Keratinocyte (primary cell): Measurements from ENCODE around the gene OSBPL5. TPM values are rescaled to one million over a fixed set of nuclear protein-coding genes. Genes with fewer than 3 reads are reported as not detected.

Experiments used
- DNase-seq: peaks from one replicate; pipeline ENCODE4 v3.0.0-alpha.2; 2011; ENCODE audit warnings: low read depth, missing footprints, low spot score
- FAIRE-seq: peaks from 2 replicates; lab custom pipeline; 2011; peaks lifted over from hg19 to GRCh38; lab: Jason Lieb, UNC
- H2AFZ ChIP-seq: 2 replicates; pipeline ENCODE4 v1.6.0; 2012; ENCODE audit warnings: low read length, control low read depth, inconsistent platforms; ENCODE audit not compliant: control insufficient read depth
- H3K27ac ChIP-seq: 2 replicates; pipeline ENCODE4 v1.5.1; 2011; ENCODE audit warnings: low read length; ENCODE audit not compliant: control insufficient read depth, insufficient read depth
- H3K27me3 ChIP-seq: 3 replicates; pipeline ENCODE4 v1.6.0; 2011; ENCODE audit warnings: low read length; ENCODE audit not compliant: control insufficient read depth, insufficient read depth; ENCODE audit errors: extremely low read depth
- H3K36me3 ChIP-seq, 2 experiments: 2 replicates in 1 of 2; 3 replicates in 1 of 2; pipeline ENCODE4 v1.5.1; 2011; ENCODE audit warnings: low read length in 2 of 2, mild to moderate bottlenecking in 1 of 2; ENCODE audit not compliant: control insufficient read depth in 2 of 2, insufficient read depth in 2 of 2; ENCODE audit errors: extremely low read depth in 1 of 2
- H3K4me1 ChIP-seq: 3 replicates; pipeline ENCODE4 v1.5.1; 2011; ENCODE audit warnings: low read length; ENCODE audit not compliant: control insufficient read depth, insufficient read depth; ENCODE audit errors: extremely low read depth
- H3K4me2 ChIP-seq: 3 replicates; pipeline ENCODE4 v1.6.0; 2011; ENCODE audit warnings: low read depth, low read length; ENCODE audit not compliant: control insufficient read depth, insufficient read depth; ENCODE audit errors: extremely low read depth
- H3K4me3 ChIP-seq, 3 experiments: fragments of 200-600 bp in 1 of 3; sonication (generic) in 1 of 3; 2 replicates in 2 of 3; 3 replicates in 1 of 3; pipeline ENCODE4 v1.5.1; 2011 to 2016; ENCODE audit warnings: low read length in 3 of 3, mild to moderate bottlenecking in 3 of 3, control low read depth in 2 of 3, inconsistent platforms in 1 of 3, low read depth in 1 of 3, mixed read lengths in 1 of 3, mixed run types in 1 of 3, moderate library complexity in 1 of 3; ENCODE audit not compliant: control insufficient read depth in 2 of 3, insufficient read depth in 2 of 3; ENCODE audit errors: extremely low read depth in 1 of 3
- H3K79me2 ChIP-seq: 2 replicates; pipeline ENCODE4 v1.6.0; 2012; ENCODE audit warnings: low read length; ENCODE audit not compliant: control insufficient read depth, insufficient read depth
- H3K9ac ChIP-seq: 3 replicates; pipeline ENCODE4 v1.6.0; 2011; ENCODE audit warnings: low read length; ENCODE audit not compliant: control insufficient read depth, insufficient read depth; ENCODE audit errors: extremely low read depth
- H3K9me1 ChIP-seq: 3 replicates; pipeline ENCODE4 v1.6.0; 2011; ENCODE audit warnings: low read length; ENCODE audit not compliant: control insufficient read depth, insufficient read depth; ENCODE audit errors: extremely low read depth
- H3K9me3 ChIP-seq: 2 replicates; pipeline ENCODE4 v1.5.1; 2012; ENCODE audit warnings: low read depth, low read length; ENCODE audit not compliant: control insufficient read depth
- H4K20me1 ChIP-seq: 3 replicates; pipeline ENCODE4 v1.6.0; 2011; ENCODE audit warnings: low read length; ENCODE audit not compliant: control insufficient read depth, insufficient read depth; ENCODE audit errors: extremely low read depth
- EZH2 ChIP-seq: IDR thresholded peaks from one replicate; pipeline ENCODE4 v1.6.1; 2012; ENCODE audit warnings: inconsistent platforms, mild to moderate bottlenecking, low read length, moderate library complexity
- dilution Hi-C: fragments of 300-500 bp; cut with MboI; formaldehyde crosslinking; loops from one replicate; pipeline ENCODE4 v1.7.0; 2020; ENCODE audit warnings: low sequenced_read_pairs; ENCODE audit not compliant: extremely low pct_ligation_motif_present
- polyA plus RNA-seq, 5 experiments: library from polyadenylated mRNA; depleted of rRNA in 3 of 5; stranded (reverse) in 3 of 5; stranded (forward) in 1 of 5; unstranded in 1 of 5; fragments of >200 nt; gene quantifications; 1 replicate in 1 of 5; 2 replicates in 3 of 5; 3 replicates in 1 of 5; pipeline versions ENCODE4 v1.2.1 to v1.2.3, GENCODE V29; 2011 to 2012; ENCODE audit warnings: missing spikeins in 2 of 5, low read depth in 1 of 5, low replicate concordance in 1 of 5
- TF ChIP-seq, protein P1 (sequence below), 3 experiments: IDR thresholded peaks in 1 of 3; conservative IDR thresholded peaks in 1 of 3; optimal IDR thresholded peaks in 1 of 3; 2 replicates in 2 of 3; 3 replicates in 1 of 3; pipeline versions ENCODE3 to v1.5.1; 2011; ENCODE audit warnings: low read length in 3 of 3, mild to moderate bottlenecking in 3 of 3, moderate library complexity in 2 of 3, control low read depth in 1 of 3, inconsistent platforms in 1 of 3; ENCODE audit not compliant: insufficient read depth in 2 of 3; ENCODE audit errors: extremely low read depth in 1 of 3

The OSBPL5 gene
- polyA plus RNA-seq, 1 donor (not counting 4 experiments of a cell fraction or from before 2014, with no cell fraction given): 3.0 TPM

DNA sequence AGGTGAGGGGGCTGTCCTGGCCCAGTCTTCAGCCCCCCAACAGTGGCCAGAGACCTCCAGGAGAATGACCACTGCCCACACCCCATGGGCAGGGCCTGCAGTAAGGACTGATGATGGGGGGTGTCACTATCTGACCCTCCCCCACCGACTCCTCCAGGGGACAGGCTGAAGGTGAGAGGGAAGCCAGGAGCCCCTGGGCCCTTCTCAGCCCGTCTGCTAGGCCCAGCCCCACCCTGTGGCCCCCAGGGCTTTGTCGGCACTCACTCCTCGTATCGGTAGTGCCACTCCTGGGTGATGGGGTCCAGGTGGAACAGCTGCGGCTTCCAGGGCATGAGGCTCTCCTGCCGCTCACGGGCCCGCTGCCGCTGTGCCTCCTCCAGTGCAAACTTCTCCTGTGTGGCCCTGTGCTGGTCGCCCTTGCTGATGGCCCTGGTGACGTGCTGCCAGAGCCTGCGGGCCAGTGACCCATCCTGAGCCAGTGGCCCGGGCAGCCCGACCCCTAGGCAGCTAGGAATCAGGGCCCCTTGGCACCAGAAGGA is 72.4 kb downstream of the OSBPL5 start:
- peaks cover 28% of the 10 kb centered on the region for H3K4me1 ChIP-seq
- H3K9me3 ChIP-seq: no peaks in the 10 kb centered on the region
- H2AFZ ChIP-seq: no peak overlapping the region
- H3K4me2 ChIP-seq: no peak overlapping the region
- H3K9me1 ChIP-seq: no peaks in the 10 kb centered on the region
- H3K9ac ChIP-seq: no peak overlapping the region
- H3K36me3 ChIP-seq: peaks cover 0 to 1% of the 10 kb centered on the region in 2 experiments
- no peak overlapping the region for H3K4me3 ChIP-seq
- no peak for FAIRE-seq
- TF ChIP-seq, protein P1, sequence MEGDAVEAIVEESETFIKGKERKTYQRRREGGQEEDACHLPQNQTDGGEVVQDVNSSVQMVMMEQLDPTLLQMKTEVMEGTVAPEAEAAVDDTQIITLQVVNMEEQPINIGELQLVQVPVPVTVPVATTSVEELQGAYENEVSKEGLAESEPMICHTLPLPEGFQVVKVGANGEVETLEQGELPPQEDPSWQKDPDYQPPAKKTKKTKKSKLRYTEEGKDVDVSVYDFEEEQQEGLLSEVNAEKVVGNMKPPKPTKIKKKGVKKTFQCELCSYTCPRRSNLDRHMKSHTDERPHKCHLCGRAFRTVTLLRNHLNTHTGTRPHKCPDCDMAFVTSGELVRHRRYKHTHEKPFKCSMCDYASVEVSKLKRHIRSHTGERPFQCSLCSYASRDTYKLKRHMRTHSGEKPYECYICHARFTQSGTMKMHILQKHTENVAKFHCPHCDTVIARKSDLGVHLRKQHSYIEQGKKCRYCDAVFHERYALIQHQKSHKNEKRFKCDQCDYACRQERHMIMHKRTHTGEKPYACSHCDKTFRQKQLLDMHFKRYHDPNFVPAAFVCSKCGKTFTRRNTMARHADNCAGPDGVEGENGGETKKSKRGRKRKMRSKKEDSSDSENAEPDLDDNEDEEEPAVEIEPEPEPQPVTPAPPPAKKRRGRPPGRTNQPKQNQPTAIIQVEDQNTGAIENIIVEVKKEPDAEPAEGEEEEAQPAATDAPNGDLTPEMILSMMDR (optimal IDR thresholded peaks at IDR 0.05 in 1 of 3, IDR thresholded peaks at IDR 0.05 in 1 of 3, conservative IDR thresholded peaks at IDR 0.05 in 1 of 3; ENCODE audit: extremely low read depth in 1 of 3, insufficient read depth in 2 of 3, low read length in 3 of 3): no peak
- TF ChIP-seq EZH2: no peak
- H4K20me1 ChIP-seq: peaks cover 4% of the 10 kb centered on the region
- no peaks in the 10 kb centered on the region for H3K79me2 ChIP-seq
- no peak overlapping the region for H3K27ac ChIP-seq
- dilution Hi-C loops: no loop called here
- no peak for DNase-seq
- no peaks in the 10 kb centered on the region for H3K27me3 ChIP-seq

DNA sequence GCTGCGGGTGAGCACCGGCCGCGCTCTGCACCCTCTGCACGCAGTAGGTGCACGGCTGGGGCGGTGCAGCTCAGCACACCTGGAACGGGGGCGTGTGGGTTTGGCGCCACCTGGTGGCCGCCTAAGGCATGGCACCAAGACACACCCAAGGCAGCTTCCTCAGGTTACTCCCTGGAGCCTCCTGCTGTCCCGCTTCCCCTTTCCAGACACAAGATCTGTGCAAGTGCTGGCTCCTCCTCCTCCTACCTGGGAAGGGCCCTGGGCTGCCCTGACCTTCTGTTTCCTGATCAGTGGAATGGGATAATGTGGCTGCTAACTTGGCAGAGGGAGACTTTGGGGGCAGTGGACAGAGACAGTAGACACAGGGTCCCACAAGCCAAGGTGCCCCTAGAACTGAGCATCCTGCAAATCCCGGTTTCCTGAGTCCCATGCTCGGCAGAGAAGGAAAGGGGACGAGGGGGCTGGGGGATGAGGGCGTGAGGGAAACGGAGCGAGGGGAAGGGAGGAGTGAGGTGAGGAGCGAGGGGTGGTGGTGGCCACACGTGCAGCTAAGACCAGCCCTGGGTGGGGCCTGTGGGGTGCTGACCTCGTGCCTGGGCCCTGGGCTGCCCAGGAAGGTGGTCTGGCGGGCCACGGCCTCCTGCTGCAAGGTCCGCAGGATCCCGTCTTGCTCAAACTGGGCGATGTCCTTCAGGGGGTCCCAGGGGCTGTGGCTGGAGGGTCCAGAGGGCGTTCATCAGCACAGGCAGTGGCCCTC is 73.1 kb downstream of the OSBPL5 start:
- no peak overlapping the region for H3K4me2 ChIP-seq
- dilution Hi-C loops: no loop called here
- H3K27me3 ChIP-seq: no peaks in the 10 kb centered on the region
- peaks cover 28% of the 10 kb centered on the region for H3K4me1 ChIP-seq
- TF ChIP-seq, protein P1 (optimal IDR thresholded peaks at IDR 0.05 in 1 of 3, IDR thresholded peaks at IDR 0.05 in 1 of 3, conservative IDR thresholded peaks at IDR 0.05 in 1 of 3; ENCODE audit: extremely low read depth in 1 of 3, insufficient read depth in 2 of 3, low read length in 3 of 3): peak; percentile 96 to 100 (median 98)
- no peak for TF ChIP-seq EZH2
- no peaks in the 10 kb centered on the region for H3K9me1 ChIP-seq
- no peak overlapping the region for H3K27ac ChIP-seq
- FAIRE-seq: peak; percentile 59
- no peak overlapping the region for H3K9ac ChIP-seq
- no peak overlapping the region for H3K4me3 ChIP-seq
- H3K79me2 ChIP-seq: no peaks in the 10 kb centered on the region
- no peak overlapping the region for H2AFZ ChIP-seq
- DNase-seq: peak; percentile 73
- H4K20me1 ChIP-seq: peaks cover 4% of the 10 kb centered on the region
- H3K9me3 ChIP-seq: no peaks in the 10 kb centered on the region
- H3K36me3 ChIP-seq: peaks cover 0 to 1% of the 10 kb centered on the region in 2 experiments
